Coronary artery (tissue), 2 donors: ENCODE measurements around the gene TRMT2B.
"Not testable (repeated sequence)": the region's sequence is repeated elsewhere in the genome, so short reads cannot be mapped to it uniquely, and the experiment has no call there.

Experiments
- DNase-seq: peaks from one replicate; pipeline ENCODE4 v3.0.0-alpha.2; 2017; ENCODE audit warnings: low spot score
- H3K27ac ChIP-seq, 2 donors: fragments of 200-600 bp; sonication (generic); one replicate each; pipeline ENCODE4 v1.5.1; 2016 to 2019
- H3K4me3 ChIP-seq: fragments of 200-600 bp; sonication (generic); 2 replicates; pipeline ENCODE4 v1.5.1; 2016; ENCODE audit warnings: mild to moderate bottlenecking, moderate library complexity
- TF ChIP-seq, protein P1 (sequence below): fragments of 200-600 bp; sonication (generic); IDR thresholded peaks from one replicate; pipeline ENCODE4 v1.5.1; 2019; ENCODE audit warnings: antibody characterized with exemption

The TRMT2B gene

GRCh38 chrX:101037231-101037630 lies 14.7 kb downstream of the TRMT2B start:
- TF ChIP-seq, protein P1, sequence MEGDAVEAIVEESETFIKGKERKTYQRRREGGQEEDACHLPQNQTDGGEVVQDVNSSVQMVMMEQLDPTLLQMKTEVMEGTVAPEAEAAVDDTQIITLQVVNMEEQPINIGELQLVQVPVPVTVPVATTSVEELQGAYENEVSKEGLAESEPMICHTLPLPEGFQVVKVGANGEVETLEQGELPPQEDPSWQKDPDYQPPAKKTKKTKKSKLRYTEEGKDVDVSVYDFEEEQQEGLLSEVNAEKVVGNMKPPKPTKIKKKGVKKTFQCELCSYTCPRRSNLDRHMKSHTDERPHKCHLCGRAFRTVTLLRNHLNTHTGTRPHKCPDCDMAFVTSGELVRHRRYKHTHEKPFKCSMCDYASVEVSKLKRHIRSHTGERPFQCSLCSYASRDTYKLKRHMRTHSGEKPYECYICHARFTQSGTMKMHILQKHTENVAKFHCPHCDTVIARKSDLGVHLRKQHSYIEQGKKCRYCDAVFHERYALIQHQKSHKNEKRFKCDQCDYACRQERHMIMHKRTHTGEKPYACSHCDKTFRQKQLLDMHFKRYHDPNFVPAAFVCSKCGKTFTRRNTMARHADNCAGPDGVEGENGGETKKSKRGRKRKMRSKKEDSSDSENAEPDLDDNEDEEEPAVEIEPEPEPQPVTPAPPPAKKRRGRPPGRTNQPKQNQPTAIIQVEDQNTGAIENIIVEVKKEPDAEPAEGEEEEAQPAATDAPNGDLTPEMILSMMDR: no peak
- Histone ChIP-seq H3K27ac (no peak overlapping the region), H3K4me3 (no peak overlapping the region)
- no peak for DNase-seq

- no peak for DNase-seq
- Histone ChIP-seq H3K27ac (no peak overlapping the region), H3K4me3 (no peak overlapping the region)
- TF ChIP-seq, protein P1: no peak
These were observed 22.2 kb downstream of the TRMT2B start for GRCh38 chrX:101029665-101030064.

DNA sequence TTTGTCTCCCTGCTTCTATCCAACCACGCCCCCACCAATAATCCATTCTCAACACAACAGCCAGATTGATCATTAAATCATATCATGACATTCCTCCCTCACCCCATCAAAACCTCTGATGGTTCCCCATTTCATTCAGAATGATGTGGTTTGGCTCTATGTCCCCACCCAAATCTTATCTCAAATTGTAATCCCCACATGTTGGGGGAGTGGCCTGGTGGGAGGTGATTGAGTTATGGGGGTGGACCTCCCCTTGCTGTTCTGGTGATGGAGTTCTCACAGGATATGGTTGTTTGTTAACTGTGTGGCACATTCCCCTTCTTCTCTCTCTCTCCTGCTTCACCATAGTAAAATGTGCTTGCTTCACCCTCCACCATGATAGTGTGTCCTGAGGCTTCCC lies 23.3 kb downstream of the TRMT2B start:
- no peak overlapping the region for H3K4me3 ChIP-seq
- TF ChIP-seq, protein P1: no peak
- H3K27ac ChIP-seq: no peak overlapping the region
- no peak for DNase-seq

GRCh38 chrX:101025126-101025525 lies 26.8 kb downstream of the TRMT2B start:
- no peak overlapping the region for H3K27ac ChIP-seq
- no peak overlapping the region for H3K4me3 ChIP-seq
- DNase-seq: no peak
- TF ChIP-seq, protein P1: no peak

DNA sequence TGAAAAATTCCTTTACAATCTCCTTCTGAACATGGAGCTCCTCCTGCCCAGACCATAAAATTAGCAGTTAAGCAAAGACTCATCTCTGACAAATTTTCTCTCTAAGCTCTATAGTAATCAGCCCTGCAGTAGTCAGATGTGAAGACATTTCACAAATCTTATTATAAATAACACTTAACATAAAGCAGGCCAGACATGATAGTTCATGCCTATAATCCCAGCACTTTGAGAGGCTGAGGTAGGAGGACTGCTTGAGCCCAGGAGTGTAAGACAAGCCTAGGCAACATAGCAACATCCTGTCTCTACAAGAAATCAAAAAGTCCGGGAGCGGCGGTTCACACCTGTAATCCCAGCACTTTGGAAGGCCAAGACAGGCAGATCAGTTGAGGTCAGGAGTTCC lies 29.9 kb downstream of the TRMT2B start:
- TF ChIP-seq, protein P1: no peak
- DNase-seq: no peak
- no peak overlapping the region for H3K27ac ChIP-seq
- no peak overlapping the region for H3K4me3 ChIP-seq

DNA sequence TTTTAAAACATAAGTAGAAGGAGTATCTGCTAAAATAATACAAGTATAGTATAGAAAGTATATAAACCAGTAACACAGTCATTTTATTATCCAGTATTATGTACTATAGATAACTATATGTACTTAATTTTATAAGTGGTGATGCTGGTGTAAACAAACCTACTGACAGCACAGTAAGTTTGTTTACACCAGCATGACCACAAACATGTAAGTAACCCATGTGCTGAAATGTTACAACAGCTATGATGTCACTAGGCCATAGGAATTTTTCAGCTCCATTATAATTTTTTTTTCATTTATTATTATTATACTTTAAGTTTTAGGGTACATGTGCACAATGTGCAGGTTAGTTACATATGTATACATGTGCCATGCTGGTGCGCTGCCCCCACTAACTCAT lies 39.9 kb downstream of the TRMT2B start:
- H3K27ac ChIP-seq, DNase-seq, H3K4me3 ChIP-seq: not testable (repeated sequence)

- Histone ChIP-seq H3K27ac (no peak overlapping the region), H3K4me3 (no peak overlapping the region)
- DNase-seq: no peak
- TF ChIP-seq, protein P1: no peak
These were observed 42.8 kb downstream of the TRMT2B start for GRCh38 chrX:101009090-101009489.

- Histone ChIP-seq H3K27ac (no peak overlapping the region), H3K4me3 (no peak overlapping the region)
- no peak for DNase-seq
- TF ChIP-seq, protein P1: no peak
These were observed 52.5 kb downstream of the TRMT2B start for GRCh38 chrX:100999451-100999850.
